Caco-2 (cell line): Measurements from ENCODE around the gene DNM1L. TPM values are rescaled to one million over a fixed set of nuclear protein-coding genes. Genes with fewer than 3 reads are reported as not detected.

Experiments used
- BruUV-seq: library from RNA; stranded (reverse); fragments of 400-500 nt; replicated peaks from 2 replicates; lab custom pipeline; 2021; lab: Mats Ljungman, UMichigan
- CTCF ChIA-PET: fragments of 300-600 bp; sonication (Branson Sonifier 250); formaldehyde crosslinking; loops from one replicate; lab custom pipeline; 2022; ENCODE audit warnings: antibody characterized with exemption; lab: Charles Lee
- POLR2A ChIA-PET: fragments of 300-600 bp; sonication (Branson Sonifier 250); formaldehyde crosslinking; loops from one replicate; lab custom pipeline; 2022; ENCODE audit warnings: antibody characterized with exemption; lab: Charles Lee
- DNase-seq, 2 experiments: peaks; one replicate each; pipeline versions ENCODE4 v3.0.0 to v3.0.0-alpha.2; 2020 to 2022
- H3K27me3 ChIP-seq: replicated peaks from 2 replicates; pipeline ENCODE4 v1.6.0; 2011; ENCODE audit warnings: low read length; ENCODE audit not compliant: control insufficient read depth, insufficient read depth
- H3K36me3 ChIP-seq: 2 replicates; pipeline ENCODE4 v1.5.1; 2011; ENCODE audit warnings: low read length; ENCODE audit not compliant: control insufficient read depth, insufficient read depth
- H3K4me1 ChIP-seq: fragments of 250-450 bp; sonication (Bioruptor Pico); 2 replicates; pipeline ENCODE4 v1.5.1; 2020; ENCODE audit warnings: mild to moderate bottlenecking
- H3K4me3 ChIP-seq: 2 replicates; pipeline ENCODE4 v1.5.1; 2011; ENCODE audit warnings: low read depth, mild to moderate bottlenecking, control low read depth, low read length
- H3K9me3 ChIP-seq: fragments of 250-450 bp; sonication (Bioruptor Pico); 2 replicates; pipeline ENCODE4 v1.5.1; 2020; ENCODE audit warnings: mild to moderate bottlenecking, moderate library complexity
- H3K27ac Mint-ChIP-seq: one replicate; pipeline ENCODE4 v1.8.0; 2022; ENCODE audit warnings: mixed read lengths; ENCODE audit not compliant: unreplicated experiment
- H3K27me3 Mint-ChIP-seq: one replicate; pipeline ENCODE4 v1.8.0; 2022; ENCODE audit warnings: mixed read lengths; ENCODE audit not compliant: insufficient read depth, unreplicated experiment
- H3K36me3 Mint-ChIP-seq: one replicate; pipeline ENCODE4 v1.8.0; 2022; ENCODE audit warnings: mild to moderate bottlenecking, mixed read lengths; ENCODE audit not compliant: insufficient read depth, unreplicated experiment
- H3K4me1 Mint-ChIP-seq: one replicate; pipeline ENCODE4 v1.8.0; 2022; ENCODE audit warnings: low read depth, mixed read lengths; ENCODE audit not compliant: unreplicated experiment
- H3K4me3 Mint-ChIP-seq: one replicate; pipeline ENCODE4 v1.8.0; 2022; ENCODE audit warnings: mild to moderate bottlenecking, moderate library complexity, mixed read lengths; ENCODE audit not compliant: unreplicated experiment
- H3K9me3 Mint-ChIP-seq: one replicate; pipeline ENCODE4 v1.8.0; 2022; ENCODE audit warnings: mixed read lengths; ENCODE audit not compliant: unreplicated experiment
- intact Hi-C: fragments of 100-400 bp; cut with micrococcal nuclease; formaldehyde crosslinking; loops from one replicate; pipeline ENCODE4 v1.10.0; 2022; ENCODE audit not compliant: unreplicated experiment
- total RNA-seq: library from RNA; stranded (reverse); gene quantifications from 2 replicates; pipeline ENCODE4 v1.2.3, GENCODE V29; 2022
- TF ChIP-seq, protein P1 (sequence below), 2 experiments: fragments of 200-600 bp in 1 of 2; IDR thresholded peaks; 1 replicate in 1 of 2; 2 replicates in 1 of 2; pipeline versions ENCODE4 v1.5.1 to v1.8.0; 2011 to 2022; ENCODE audit warnings: antibody characterized with exemption in 1 of 2, control low read depth in 1 of 2, inconsistent platforms in 1 of 2, low read depth in 1 of 2, low read length in 1 of 2, mild to moderate bottlenecking in 1 of 2, moderate library complexity in 1 of 2; ENCODE audit not compliant: insufficient read depth in 1 of 2, severe bottlenecking in 1 of 2, unreplicated experiment in 1 of 2

The DNM1L gene
- total RNA-seq, 1 experiment from 2014 or later = 136 TPM

GRCh38 chr12:32785557-32785956 is 106.5 kb downstream of the DNM1L start:
- ChIA-PET CTCF (no interaction called here), POLR2A (no interaction called here)
- Histone ChIP-seq H3K36me3 (no peaks in the 10 kb centered on the region), H3K4me3 (no peak overlapping the region), H3K4me1 (no peaks in the 10 kb centered on the region), H3K27me3 (no peaks in the 10 kb centered on the region), H3K9me3 (no peaks in the 10 kb centered on the region)
- H3K27me3 Mint-ChIP-seq = no peaks in the 10 kb centered on the region
- H3K9me3 Mint-ChIP-seq = no peaks in the 10 kb centered on the region
- intact Hi-C loops = no loop called here
- TF ChIP-seq, protein P1, sequence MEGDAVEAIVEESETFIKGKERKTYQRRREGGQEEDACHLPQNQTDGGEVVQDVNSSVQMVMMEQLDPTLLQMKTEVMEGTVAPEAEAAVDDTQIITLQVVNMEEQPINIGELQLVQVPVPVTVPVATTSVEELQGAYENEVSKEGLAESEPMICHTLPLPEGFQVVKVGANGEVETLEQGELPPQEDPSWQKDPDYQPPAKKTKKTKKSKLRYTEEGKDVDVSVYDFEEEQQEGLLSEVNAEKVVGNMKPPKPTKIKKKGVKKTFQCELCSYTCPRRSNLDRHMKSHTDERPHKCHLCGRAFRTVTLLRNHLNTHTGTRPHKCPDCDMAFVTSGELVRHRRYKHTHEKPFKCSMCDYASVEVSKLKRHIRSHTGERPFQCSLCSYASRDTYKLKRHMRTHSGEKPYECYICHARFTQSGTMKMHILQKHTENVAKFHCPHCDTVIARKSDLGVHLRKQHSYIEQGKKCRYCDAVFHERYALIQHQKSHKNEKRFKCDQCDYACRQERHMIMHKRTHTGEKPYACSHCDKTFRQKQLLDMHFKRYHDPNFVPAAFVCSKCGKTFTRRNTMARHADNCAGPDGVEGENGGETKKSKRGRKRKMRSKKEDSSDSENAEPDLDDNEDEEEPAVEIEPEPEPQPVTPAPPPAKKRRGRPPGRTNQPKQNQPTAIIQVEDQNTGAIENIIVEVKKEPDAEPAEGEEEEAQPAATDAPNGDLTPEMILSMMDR (IDR thresholded peaks at IDR 0.05; ENCODE audit: insufficient read depth in 1 of 2, low read depth in 1 of 2, low read length in 1 of 2, severe bottlenecking in 1 of 2, unreplicated experiment in 1 of 2) = no peak
- peak overlapping the region; percentile 42 for H3K27ac Mint-ChIP-seq
- no TSS peak for BruUV-seq
- DNase-seq = no peak
- H3K4me3 Mint-ChIP-seq = no peak overlapping the region
- peaks cover 76% of the 10 kb centered on the region for H3K36me3 Mint-ChIP-seq
- no peaks in the 10 kb centered on the region for H3K4me1 Mint-ChIP-seq

GRCh38 chr12:32788405-32788804 is 109.3 kb downstream of the DNM1L start:
- Histone ChIP-seq H3K36me3 (peaks cover 3% of the 10 kb centered on the region), H3K9me3 (no peaks in the 10 kb centered on the region), H3K4me3 (no peak overlapping the region), H3K4me1 (no peaks in the 10 kb centered on the region), H3K27me3 (no peaks in the 10 kb centered on the region)
- ChIA-PET CTCF (interaction anchor here (1.0 kb wide), 1 partner anchor 33 kb away, joined by 3 read pairs; the partner anchor contains the start of gene YARS2), POLR2A (no interaction called here)
- peaks cover 98% of the 10 kb centered on the region for H3K36me3 Mint-ChIP-seq
- intact Hi-C loops = no loop called here
- peak overlapping the region; percentile 1 for H3K27ac Mint-ChIP-seq
- peaks cover 4% of the 10 kb centered on the region for H3K4me1 Mint-ChIP-seq
- DNase-seq = no peak
- TF ChIP-seq, protein P1 (IDR thresholded peaks at IDR 0.05; ENCODE audit: insufficient read depth in 1 of 2, low read depth in 1 of 2, low read length in 1 of 2, severe bottlenecking in 1 of 2, unreplicated experiment in 1 of 2) = no peak
- H3K4me3 Mint-ChIP-seq = no peak overlapping the region
- no TSS peak for BruUV-seq
- H3K27me3 Mint-ChIP-seq = no peaks in the 10 kb centered on the region
- no peaks in the 10 kb centered on the region for H3K9me3 Mint-ChIP-seq

DNA sequence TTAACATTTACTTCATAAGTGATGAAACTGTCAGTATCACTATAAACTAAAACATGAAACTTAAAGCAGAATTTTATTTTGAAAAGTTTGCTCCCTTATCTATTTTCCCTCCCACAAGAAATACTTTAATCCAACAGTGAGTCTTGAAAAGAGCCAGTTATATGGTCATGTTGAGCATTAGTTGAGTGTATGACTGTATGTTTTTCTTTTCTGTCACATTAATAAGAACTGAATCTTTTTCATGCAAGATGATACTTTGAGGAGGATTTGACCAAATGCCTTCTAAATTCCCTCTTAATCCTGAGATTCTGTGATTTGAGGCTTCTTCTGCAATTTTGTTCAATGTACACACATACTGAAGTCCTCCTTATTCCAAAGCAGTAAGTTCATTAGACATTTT is 110.3 kb downstream of the DNM1L start:
- intact Hi-C loops = no loop called here
- Mint-ChIP-seq H3K4me1 (peaks cover 4% of the 10 kb centered on the region), H3K4me3 (no peak overlapping the region), H3K36me3 (peaks cover 100% of the 10 kb centered on the region), H3K27ac (no peak overlapping the region), H3K9me3 (no peaks in the 10 kb centered on the region), H3K27me3 (no peaks in the 10 kb centered on the region)
- Histone ChIP-seq H3K4me1 (no peaks in the 10 kb centered on the region), H3K9me3 (no peaks in the 10 kb centered on the region), H3K27me3 (no peaks in the 10 kb centered on the region), H3K4me3 (no peak overlapping the region), H3K36me3 (peaks cover 3% of the 10 kb centered on the region)
- BruUV-seq = no TSS peak
- no peak for DNase-seq
- CTCF ChIA-PET = interaction anchor here (0.6 to 1.0 kb wide), 2 partner anchors 34 kb away, joined by 3 read pairs; partner anchors contain the start of gene YARS2
- POLR2A ChIA-PET = no interaction called here
- TF ChIP-seq, protein P1 (IDR thresholded peaks at IDR 0.05; ENCODE audit: insufficient read depth in 1 of 2, low read depth in 1 of 2, low read length in 1 of 2, severe bottlenecking in 1 of 2, unreplicated experiment in 1 of 2) = no peak
